K562 (cell line): ENCODE results near the gene TIMP2. TPM values are rescaled to one million over a fixed set of nuclear protein-coding genes. Genes with fewer than 3 reads are reported as not detected.

Experiments
- ATAC-seq: fragments of 200-7000 bp; cut with Tn5 transposase; 3 replicates; pipeline ENCODE4 v1.9.1; 2020; ENCODE audit warnings: moderate library complexity
- BruUV-seq: library from RNA; stranded (reverse); fragments of 400-500 nt; replicated peaks from 2 replicates; lab custom pipeline; 2021; lab: Mats Ljungman, UMichigan
- CTCF ChIA-PET: fragments of 300-600 bp; formaldehyde crosslinking; extraction: SDS; loops from one replicate; lab custom pipeline; 2021; ENCODE audit warnings: low intra/inter-chr PET ratio; lab: Yijun Ruan, JAX
- POLR2A ChIA-PET: fragments of 300-600, 350-650 bp; sonication (Branson Sonifier 250); formaldehyde crosslinking; extraction: SDS; loops from one replicate; lab custom pipeline; 2021; ENCODE audit warnings: antibody characterized with exemption, inconsistent platforms; lab: Yijun Ruan, JAX
- DNase-seq, 4 experiments: peaks; one replicate each; pipeline versions ENCODE4 v3.0.0 to v3.0.0-alpha.2; 2011 to 2018; ENCODE audit warnings: low spot score in 3 of 4, mixed read lengths in 3 of 4; ENCODE audit errors: extremely low read depth in 1 of 4
- FAIRE-seq: peaks from 2 replicates; lab custom pipeline; 2011; peaks lifted over from hg19 to GRCh38; lab: Jason Lieb, UNC
- H2AFZ ChIP-seq: 2 replicates; pipeline ENCODE4 v1.6.0; 2011; ENCODE audit warnings: low read depth, low read length, control low read depth, inconsistent platforms
- H3K27ac ChIP-seq: fragments of 200-600 bp; 3 replicates; pipeline ENCODE4 v1.8.0; 2011; ENCODE audit warnings: low read depth, mild to moderate bottlenecking, control low read depth, inconsistent platforms, low read length, moderate library complexity, mixed read lengths; ENCODE audit errors: extremely low read depth
- H3K27me3 ChIP-seq, 2 experiments: fragments of 300-600 bp in 1 of 2; 2 replicates in 1 of 2; 3 replicates in 1 of 2; pipeline versions ENCODE4 v1.6.0 to v1.8.0; 2011; ENCODE audit warnings: inconsistent platforms in 2 of 2, low read length in 2 of 2, mild to moderate bottlenecking in 1 of 2, mixed read lengths in 1 of 2, moderate library complexity in 1 of 2; ENCODE audit not compliant: control insufficient read depth in 2 of 2, insufficient read depth in 2 of 2
- H3K36me3 ChIP-seq: fragments of 300-600 bp; 3 replicates; pipeline ENCODE4 v1.8.0; 2011; ENCODE audit warnings: mild to moderate bottlenecking, low read length, inconsistent platforms; ENCODE audit not compliant: control insufficient read depth, insufficient read depth
- H3K4me1 ChIP-seq, 2 experiments: fragments of 200-600 bp in 1 of 2; replicated peaks in 1 of 2; 2 replicates in 1 of 2; 3 replicates in 1 of 2; pipeline versions ENCODE4 v1.5.1 to v1.8.0; 2011; ENCODE audit warnings: inconsistent platforms in 2 of 2, low read length in 2 of 2, mild to moderate bottlenecking in 1 of 2, mixed read lengths in 1 of 2, moderate library complexity in 1 of 2; ENCODE audit not compliant: control insufficient read depth in 2 of 2, insufficient read depth in 2 of 2
- H3K4me2 ChIP-seq: 2 replicates; pipeline ENCODE4 v1.6.1; 2011; ENCODE audit warnings: low read length, control low read depth, inconsistent platforms, mixed read lengths; ENCODE audit not compliant: insufficient read depth
- H3K4me3 ChIP-seq: fragments of 200-600 bp; sonication (generic), shearing (Covaris generic); 2 replicates; pipeline ENCODE4 v1.5.1; 2016; ENCODE audit warnings: control low read depth, inconsistent platforms
- H3K79me2 ChIP-seq: fragments of 200-600 bp; 3 replicates; pipeline ENCODE4 v1.8.0; 2011; ENCODE audit warnings: low read length, inconsistent platforms; ENCODE audit not compliant: control insufficient read depth, insufficient read depth
- H3K9ac ChIP-seq, 2 experiments: 2 replicates each; pipeline versions ENCODE4 v1.6.0 to v1.6.1; 2011; ENCODE audit warnings: low read depth in 2 of 2, low read length in 2 of 2, control low read depth in 1 of 2, inconsistent platforms in 1 of 2, mild to moderate bottlenecking in 1 of 2, mixed read lengths in 1 of 2; ENCODE audit not compliant: insufficient read depth in 1 of 2
- H3K9me1 ChIP-seq: one replicate; pipeline ENCODE4 v1.6.0; 2011; ENCODE audit warnings: inconsistent platforms, mild to moderate bottlenecking, low read length, moderate library complexity; ENCODE audit not compliant: control insufficient read depth, insufficient read depth
- H3K9me3 ChIP-seq: replicated peaks from 2 replicates; pipeline ENCODE4 v1.5.1; 2011; ENCODE audit warnings: low read depth, low read length, inconsistent platforms; ENCODE audit not compliant: control insufficient read depth, insufficient read depth
- H4K20me1 ChIP-seq: replicated peaks from 2 replicates; pipeline ENCODE4 v1.6.1; 2011; ENCODE audit warnings: low read length, inconsistent platforms, mixed read lengths; ENCODE audit not compliant: control insufficient read depth, insufficient read depth
- HLTF ChIP-seq: fragments of 450-650 bp; IDR thresholded peaks from 2 replicates; pipeline ENCODE4 v1.6.1; 2016
- LCOR ChIP-seq: sonication (generic); formaldehyde crosslinking; IDR thresholded peaks from 2 replicates; pipeline ENCODE4 v1.8.0; 2022; ENCODE audit warnings: mild to moderate bottlenecking, missing genetic modification reagents
- MYC ChIP-seq, 2 experiments: fragments of 250-450 bp in 1 of 2; sonication (Bioruptor Pico) in 1 of 2; IDR thresholded peaks; 2 replicates each; pipeline versions ENCODE4 v1.5.1 to v1.6.1; 2012 to 2021; ENCODE audit warnings: low read depth in 2 of 2, borderline replicate concordance in 1 of 2, improper control_type of control experiment in 1 of 2, low read length in 1 of 2, mild to moderate bottlenecking in 1 of 2, moderate library complexity in 1 of 2
- NFIC ChIP-seq: fragments of 450-650 bp; IDR thresholded peaks from 2 replicates; pipeline ENCODE4 v1.6.1; 2017; ENCODE audit warnings: mild to moderate bottlenecking, inconsistent platforms
- PHTF2 ChIP-seq: fragments of 250-450 bp; sonication (Bioruptor Pico); IDR thresholded peaks from 2 replicates; pipeline ENCODE4 v1.5.0; 2021; ENCODE audit warnings: mild to moderate bottlenecking
- PRDM10 ChIP-seq: fragments of 450-650 bp; IDR thresholded peaks from 2 replicates; pipeline ENCODE4 v1.6.1; 2018; ENCODE audit not compliant: partially characterized antibody
- VEZF1 ChIP-seq: fragments of 200-800 bp; sonication (Bioruptor generic); IDR thresholded peaks from 2 replicates; pipeline ENCODE4 v1.6.1; 2017; ENCODE audit warnings: missing genetic modification characterization, missing compliant biosample characterization
- ZBTB49 ChIP-seq: sonication (generic); formaldehyde crosslinking; IDR thresholded peaks from 2 replicates; pipeline ENCODE4 v1.8.0; 2022; ENCODE audit warnings: missing genetic modification reagents, mild to moderate bottlenecking, borderline replicate concordance
- WGBS: fragments of 100-300 bp; shearing (Covaris generic); methylation state at CpG from one replicate; pipeline ENCODE4 v1.1.6; 2016; ENCODE audit warnings: low coverage, mixed read lengths; ENCODE audit not compliant: insufficient coverage; ENCODE audit errors: missing lambda C conversion rate; 5-methylcytosine and 5-hydroxymethylcytosine counted together
- in situ Hi-C: fragments of 300-500 bp; cut with MboI; formaldehyde crosslinking; loops from 4 replicates; pipeline ENCODE4 v1.15.0; 2018; ENCODE audit warnings: inconsistent platforms, mixed read lengths
- intact Hi-C: fragments of 100-400 bp; cut with micrococcal nuclease; formaldehyde crosslinking; loops from 2 replicates; pipeline ENCODE4 v1.14.2; 2022
- polyA plus RNA-seq, 8 experiments: library from polyadenylated mRNA; depleted of rRNA in 4 of 8; stranded (reverse) in 5 of 8; unstranded in 3 of 8; fragments of >200 nt; fragmentation: Nextera tagmentation in 2 of 8; fragmentation: Illumina TruSeq in 1 of 8; extraction: Ambion mirVana in 2 of 8; extraction: Trizol in 1 of 8; gene quantifications; 2 replicates each; pipeline versions ENCODE4 v1.2.1 to v1.2.3, GENCODE V29; 2011 to 2014; ENCODE audit warnings: inconsistent platforms in 1 of 8, missing spikeins in 1 of 8
- total RNA-seq, 7 experiments: library from RNA; depleted of rRNA in 6 of 7; stranded (reverse); fragments of >200 nt in 6 of 7; fragmentation: Illumina TruSeq in 2 of 7; extraction: Trizol in 2 of 7; gene quantifications; 2 replicates each; pipeline versions ENCODE4 v1.2.1 to v1.2.3, GENCODE V29; 2011 to 2021; ENCODE audit warnings: low replicate concordance in 1 of 7
- TF ChIP-seq, protein P1 (sequence below), 2 experiments: IDR thresholded peaks; 2 replicates each; pipeline ENCODE4 v1.6.1; 2012; ENCODE audit warnings: improper control_type of control experiment in 2 of 2, low read depth in 2 of 2, low read length in 2 of 2, borderline replicate concordance in 1 of 2

Gene TIMP2
- total and polyA plus RNA-seq, 9 of the 15 experiments (the other 6 are each of a cell fraction or from before 2014, with no cell fraction given): 0.55 TPM; not detected in 8

DNA sequence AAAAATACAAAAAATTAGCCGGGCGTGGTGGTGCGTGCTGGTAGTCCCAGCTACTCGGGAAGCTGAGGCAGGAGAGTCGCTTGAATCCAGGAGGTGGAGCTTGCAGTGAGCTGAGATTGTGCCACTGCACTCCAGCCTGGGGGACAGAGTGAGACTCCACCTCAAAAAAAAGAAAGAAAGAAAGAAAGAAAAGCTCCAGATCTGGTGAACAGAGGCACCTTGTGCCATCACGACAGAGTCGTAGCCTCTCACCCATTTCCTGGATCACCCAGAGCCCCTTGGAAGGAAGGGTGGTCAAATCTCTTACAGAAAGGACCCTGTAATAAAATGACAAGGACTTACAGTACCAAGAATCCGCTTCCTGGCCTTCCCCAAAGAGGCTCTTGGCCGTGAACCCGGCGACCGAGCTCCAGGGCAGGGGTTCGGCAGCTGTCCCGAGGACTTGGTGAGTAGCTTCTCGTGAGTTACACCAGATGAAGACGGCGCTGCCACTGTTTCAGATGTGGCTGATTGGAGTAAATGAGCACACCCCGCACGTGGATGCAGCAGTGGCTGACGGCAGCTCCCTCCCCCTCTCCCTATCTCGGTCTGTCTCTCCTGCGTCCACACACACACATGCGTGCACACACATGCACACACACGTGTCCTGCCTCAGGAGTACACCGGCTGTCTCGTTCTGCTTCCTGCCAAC is 41.1 kb upstream of the TIMP2 start:
- POLR2A ChIA-PET: interaction anchor here (0.6 to 2.0 kb wide), 4 partner anchors 9 to 544 kb away, joined by 3 to 6 read pairs (median 3); no protein-coding TSS in a partner anchor
- in situ Hi-C loops: loop anchor here (5.0 kb wide), 1 partner anchor 84 kb away; no protein-coding TSS in a partner anchor
- 2% methylated on average over 26 of the region's 26 CpGs for WGBS
- TF ChIP-seq LCOR (CRISPR knock-in tag): no peak
- no peak for TF ChIP-seq HLTF
- peak; percentile 24; the same call in 1 of the 2 replicates for TF ChIP-seq VEZF1 (CRISPR knock-in tag)
- TF ChIP-seq ZBTB49 (CRISPR knock-in tag): no peak
- TF ChIP-seq MYC (IDR thresholded peaks at IDR 0.05; ENCODE audit: low read depth, low read length): 0 out of 2 replicates have a peak, but pooled peaks have one; percentile 22
- TF ChIP-seq MYC (CRISPR knock-in tag; IDR thresholded peaks at IDR 0.05; ENCODE audit: borderline replicate concordance, low read depth): no peak
- TF ChIP-seq, protein P1, sequence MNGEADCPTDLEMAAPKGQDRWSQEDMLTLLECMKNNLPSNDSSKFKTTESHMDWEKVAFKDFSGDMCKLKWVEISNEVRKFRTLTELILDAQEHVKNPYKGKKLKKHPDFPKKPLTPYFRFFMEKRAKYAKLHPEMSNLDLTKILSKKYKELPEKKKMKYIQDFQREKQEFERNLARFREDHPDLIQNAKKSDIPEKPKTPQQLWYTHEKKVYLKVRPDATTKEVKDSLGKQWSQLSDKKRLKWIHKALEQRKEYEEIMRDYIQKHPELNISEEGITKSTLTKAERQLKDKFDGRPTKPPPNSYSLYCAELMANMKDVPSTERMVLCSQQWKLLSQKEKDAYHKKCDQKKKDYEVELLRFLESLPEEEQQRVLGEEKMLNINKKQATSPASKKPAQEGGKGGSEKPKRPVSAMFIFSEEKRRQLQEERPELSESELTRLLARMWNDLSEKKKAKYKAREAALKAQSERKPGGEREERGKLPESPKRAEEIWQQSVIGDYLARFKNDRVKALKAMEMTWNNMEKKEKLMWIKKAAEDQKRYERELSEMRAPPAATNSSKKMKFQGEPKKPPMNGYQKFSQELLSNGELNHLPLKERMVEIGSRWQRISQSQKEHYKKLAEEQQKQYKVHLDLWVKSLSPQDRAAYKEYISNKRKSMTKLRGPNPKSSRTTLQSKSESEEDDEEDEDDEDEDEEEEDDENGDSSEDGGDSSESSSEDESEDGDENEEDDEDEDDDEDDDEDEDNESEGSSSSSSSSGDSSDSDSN (IDR thresholded peaks at IDR 0.05; ENCODE audit: borderline replicate concordance in 1 of 2, low read depth in 2 of 2, low read length in 2 of 2): no peak
- no peak for TF ChIP-seq PHTF2 (CRISPR knock-in tag)
- TF ChIP-seq PRDM10: peak; percentile 91
- no peak for TF ChIP-seq NFIC

More for the DNA sequence above, 41.1 kb upstream of the TIMP2 start:
- no peak overlapping the region for H3K4me3 ChIP-seq
- peaks cover 0 to 16% of the 10 kb centered on the region in 2 experiments; a peak in 2 of 5 replicates for H3K4me1 ChIP-seq
- 0 out of 2 replicates have a peak, but pooled peaks cover 3% of the 10 kb centered on the region for H4K20me1 ChIP-seq
- no peak overlapping the region for H2AFZ ChIP-seq
- H3K9me1 ChIP-seq: no peaks in the 10 kb centered on the region
- no TSS peak for BruUV-seq
- ATAC-seq (no peak), FAIRE-seq (no peak), DNase-seq (no peak)
- no peak overlapping the region for H3K27ac ChIP-seq
- H3K4me2 ChIP-seq: no peak overlapping the region
- H3K9ac ChIP-seq: peak overlapping the region in 1 of 2 experiments; percentile 52; a peak in 1 of 4 replicates
- CTCF ChIA-PET: no interaction called here
- peaks cover 38 to 85% of the 10 kb centered on the region in 2 experiments for H3K27me3 ChIP-seq
- no peaks in the 10 kb centered on the region for H3K79me2 ChIP-seq
- no peaks in the 10 kb centered on the region for H3K36me3 ChIP-seq
- intact Hi-C loops: no loop called here
- H3K9me3 ChIP-seq: no peaks in the 10 kb centered on the region
